MCF 10A (cell line): Measurements from ENCODE around the gene GRK3. TPM values are rescaled to one million over a fixed set of nuclear protein-coding genes. Genes with fewer than 3 reads are reported as not detected.

ENCODE experiments used
- BruUV-seq: library from RNA; stranded (reverse); fragments of 400-500 nt; replicated peaks from 2 replicates; lab custom pipeline; 2021; lab: Mats Ljungman, UMichigan
- CTCF ChIA-PET: fragments of 300-600 bp; sonication (Branson Sonifier 250); formaldehyde crosslinking; extraction: SDS; loops from one replicate; lab custom pipeline; 2021; ENCODE audit warnings: antibody characterized with exemption, inconsistent platforms; lab: Yijun Ruan, JAX
- POLR2A ChIA-PET: fragments of 300-600, 350-650 bp; sonication (Branson Sonifier 250); formaldehyde crosslinking; extraction: SDS; loops from one replicate; lab custom pipeline; 2020; ENCODE audit warnings: antibody characterized with exemption, inconsistent platforms; lab: Yijun Ruan, JAX
- DNase-seq: peaks from one replicate; pipeline ENCODE4 v3.0.0-alpha.2; 2018; ENCODE audit not compliant: unreplicated experiment
- H3K27ac Mint-ChIP-seq: one replicate; pipeline ENCODE4 v1.8.0; 2022; ENCODE audit warnings: mild to moderate bottlenecking, low read depth, mixed read lengths; ENCODE audit not compliant: unreplicated experiment
- H3K27me3 Mint-ChIP-seq: one replicate; pipeline ENCODE4 v1.8.0; 2022; ENCODE audit warnings: mixed read lengths; ENCODE audit not compliant: insufficient read depth, unreplicated experiment
- H3K36me3 Mint-ChIP-seq: one replicate; pipeline ENCODE4 v1.8.0; 2022; ENCODE audit warnings: mild to moderate bottlenecking, moderate library complexity, mixed read lengths; ENCODE audit not compliant: insufficient read depth, unreplicated experiment
- H3K4me1 Mint-ChIP-seq: one replicate; pipeline ENCODE4 v1.8.0; 2022; ENCODE audit warnings: mixed read lengths; ENCODE audit not compliant: insufficient read depth, unreplicated experiment
- H3K4me3 Mint-ChIP-seq: one replicate; pipeline ENCODE4 v1.8.0; 2022; ENCODE audit warnings: mild to moderate bottlenecking, moderate library complexity, mixed read lengths; ENCODE audit not compliant: unreplicated experiment
- H3K9me3 Mint-ChIP-seq: one replicate; pipeline ENCODE4 v1.8.0; 2022; ENCODE audit warnings: mixed read lengths; ENCODE audit not compliant: unreplicated experiment
- CTCF ChIP-seq: fragments of 200-600 bp; IDR thresholded peaks from one replicate; pipeline ENCODE4 v1.8.0; 2022; ENCODE audit warnings: antibody characterized with exemption, mild to moderate bottlenecking; ENCODE audit not compliant: unreplicated experiment
- intact Hi-C: fragments of 100-400 bp; cut with micrococcal nuclease; formaldehyde crosslinking; loops from 2 replicates; pipeline ENCODE4 v1.14.1; 2022
- total RNA-seq: library from RNA; stranded (reverse); gene quantifications from 2 replicates; pipeline ENCODE4 v1.2.3, GENCODE V29; 2022

GRK3 gene
- total RNA-seq, 1 experiment from 2014 or later = 7.9 TPM

DNA sequence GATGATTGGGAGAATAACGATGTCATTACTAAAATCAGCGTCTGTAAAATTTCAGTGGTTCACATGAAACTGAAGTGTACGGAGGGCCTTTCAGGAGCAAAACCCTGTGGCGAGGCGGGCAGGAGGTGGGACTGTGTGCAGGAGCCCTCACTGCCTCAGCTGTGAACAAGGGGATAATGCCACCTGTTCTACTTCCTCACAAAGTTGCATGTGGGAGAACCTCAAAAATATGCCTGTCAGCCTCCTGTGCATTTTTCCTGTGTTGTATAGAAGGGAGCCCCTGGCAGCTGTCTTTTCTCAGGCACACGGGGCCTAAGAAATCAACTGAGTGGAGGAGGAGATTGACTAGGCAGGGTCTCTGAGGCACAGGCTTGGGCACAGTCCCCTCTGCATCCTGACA, 134.5 kb downstream of the GRK3 start:
- intact Hi-C loops = no loop called here
- ChIA-PET POLR2A (no interaction called here), CTCF (interaction anchor here (0.7 to 4.3 kb wide), 4 partner anchors 15 to 1154 kb away, joined by 3 to 26 read pairs (median 4); no protein-coding TSS in a partner anchor)
- no peak for DNase-seq
- no peaks in the 10 kb centered on the region for H3K9me3 Mint-ChIP-seq
- BruUV-seq = no TSS peak
- H3K27ac Mint-ChIP-seq = no peak overlapping the region
- TF ChIP-seq CTCF = no peak
- H3K4me1 Mint-ChIP-seq = no peaks in the 10 kb centered on the region
- no peak overlapping the region for H3K4me3 Mint-ChIP-seq
- no peaks in the 10 kb centered on the region for H3K27me3 Mint-ChIP-seq
- H3K36me3 Mint-ChIP-seq = peaks cover 15% of the 10 kb centered on the region

GRCh38 chr22:25701056-25701780, 136.7 kb downstream of the GRK3 start:
- H3K4me1 Mint-ChIP-seq = no peaks in the 10 kb centered on the region
- intact Hi-C loops = loop anchor here (5.0 kb wide), 1 partner anchor 254 kb away; no protein-coding TSS in a partner anchor
- BruUV-seq = no TSS peak
- H3K27me3 Mint-ChIP-seq = no peaks in the 10 kb centered on the region
- no peak overlapping the region for H3K4me3 Mint-ChIP-seq
- POLR2A ChIA-PET = interaction anchor here (1.6 kb wide), 1 partner anchor 10 kb away, joined by 3 read pairs; no protein-coding TSS in a partner anchor
- H3K9me3 Mint-ChIP-seq = no peaks in the 10 kb centered on the region
- TF ChIP-seq CTCF = no peak
- CTCF ChIA-PET = interaction anchor here (0.6 to 4.3 kb wide), 13 partner anchors 34 to 346 kb away, joined by 3 to 26 read pairs (median 4); no protein-coding TSS in a partner anchor
- H3K36me3 Mint-ChIP-seq = no peaks in the 10 kb centered on the region
- H3K27ac Mint-ChIP-seq = no peak overlapping the region
- no peak for DNase-seq

- DNase-seq = peak; percentile 16
- no peaks in the 10 kb centered on the region for H3K4me1 Mint-ChIP-seq
- CTCF ChIA-PET = interaction anchor here (0.6 to 6.2 kb wide), 15 partner anchors 23 to 333 kb away, joined by 3 to 30 read pairs (median 4); no protein-coding TSS in a partner anchor
- TF ChIP-seq CTCF = peak; percentile 55
- POLR2A ChIA-PET = interaction anchor here (1.6 kb wide), 1 partner anchor 9 kb away, joined by 3 read pairs; no protein-coding TSS in a partner anchor
- H3K27ac Mint-ChIP-seq = no peak overlapping the region
- intact Hi-C loops = loop anchor here (1.0 to 5.0 kb wide), 4 partner anchors 71 to 255 kb away; no protein-coding TSS in a partner anchor
- H3K36me3 Mint-ChIP-seq = no peaks in the 10 kb centered on the region
- no peak overlapping the region for H3K4me3 Mint-ChIP-seq
- no TSS peak for BruUV-seq
- no peaks in the 10 kb centered on the region for H3K27me3 Mint-ChIP-seq
- no peaks in the 10 kb centered on the region for H3K9me3 Mint-ChIP-seq
These were observed 137.6 kb downstream of the GRK3 start for GRCh38 chr22:25702040-25702439.

- DNase-seq = no peak
- Mint-ChIP-seq H3K4me3 (no peak overlapping the region), H3K27me3 (no peaks in the 10 kb centered on the region), H3K27ac (no peak overlapping the region), H3K36me3 (no peaks in the 10 kb centered on the region), H3K4me1 (no peaks in the 10 kb centered on the region), H3K9me3 (no peaks in the 10 kb centered on the region)
- no TSS peak for BruUV-seq
- CTCF ChIA-PET = interaction anchor here (0.6 to 6.2 kb wide), 15 partner anchors 23 to 629 kb away, joined by 3 to 30 read pairs (median 3); no protein-coding TSS in a partner anchor
- TF ChIP-seq CTCF = no peak
- intact Hi-C loops = loop anchor here (1.0 to 5.0 kb wide), 4 partner anchors 71 to 255 kb away; no protein-coding TSS in a partner anchor
- POLR2A ChIA-PET = interaction anchor here (1.6 kb wide), 1 partner anchor 9 kb away, joined by 3 read pairs; no protein-coding TSS in a partner anchor
These were observed 138.2 kb downstream of the GRK3 start for GRCh38 chr22:25702571-25703167.
